Loucy (cell line): ENCODE results near the gene DCX.

Experiments used
- H2AFZ ChIP-seq: fragments of 200-600 bp; sonication (generic); 2 replicates; pipeline ENCODE4 v1.6.0; 2016; ENCODE audit warnings: antibody characterized with exemption, mild to moderate bottlenecking, low read length, moderate library complexity
- H3F3A ChIP-seq: fragments of 200-600 bp; 2 replicates; pipeline ENCODE4 v1.6.0; 2016; ENCODE audit warnings: antibody characterized with exemption, low read depth, mild to moderate bottlenecking
- H3K27me3 ChIP-seq: fragments of 200-600 bp; sonication (generic); 2 replicates; pipeline ENCODE4 v1.6.1; 2014; ENCODE audit warnings: low read length, mild to moderate bottlenecking; ENCODE audit not compliant: insufficient read depth, poor library complexity, severe bottlenecking
- H3K36me3 ChIP-seq: fragments of 200-600 bp; sonication (generic); 2 replicates; pipeline ENCODE4 v1.6.1; 2016; ENCODE audit warnings: low read length; ENCODE audit not compliant: insufficient read depth
- H3K4me1 ChIP-seq: fragments of 200-600 bp; sonication (generic); 2 replicates; pipeline ENCODE4 v1.5.1; 2014; ENCODE audit warnings: low read length, mild to moderate bottlenecking; ENCODE audit not compliant: insufficient read depth, poor library complexity, severe bottlenecking
- H3K4me2 ChIP-seq: fragments of 200-600 bp; sonication (generic); 2 replicates; pipeline ENCODE4 v1.6.0; 2014; ENCODE audit warnings: antibody characterized with exemption, low read length, low read depth, mild to moderate bottlenecking; ENCODE audit not compliant: poor library complexity, severe bottlenecking
- H3K4me3 ChIP-seq: fragments of 200-600 bp; sonication (generic); 2 replicates; pipeline ENCODE4 v1.5.1; 2014; ENCODE audit warnings: low read length, mild to moderate bottlenecking, mixed read lengths; ENCODE audit not compliant: poor library complexity, severe bottlenecking
- H3K79me2 ChIP-seq: fragments of 200-600 bp; sonication (generic); 2 replicates; pipeline ENCODE4 v1.6.1; 2014; ENCODE audit warnings: low read length; ENCODE audit not compliant: insufficient read depth
- H3K9ac ChIP-seq: fragments of 200-600 bp; sonication (generic); 2 replicates; pipeline ENCODE4 v1.6.0; 2014; ENCODE audit warnings: mild to moderate bottlenecking, low read depth, low read length, moderate library complexity; ENCODE audit not compliant: poor library complexity, severe bottlenecking
- H3K9me2 ChIP-seq: fragments of 200-600 bp; sonication (generic); replicated peaks from 2 replicates; pipeline ENCODE4 v1.6.1; 2016; ENCODE audit warnings: low read depth, low read length, mixed read lengths
- H3K9me3 ChIP-seq: fragments of 200-600 bp; sonication (generic); 2 replicates; pipeline ENCODE4 v1.6.1; 2014; ENCODE audit warnings: mild to moderate bottlenecking, antibody characterized with exemption, low read length, low read depth; ENCODE audit not compliant: insufficient read depth
- H4K20me1 ChIP-seq: fragments of 200-600 bp; sonication (generic); 2 replicates; pipeline ENCODE4 v1.6.0; 2014; ENCODE audit warnings: antibody characterized with exemption, low read length, mild to moderate bottlenecking; ENCODE audit not compliant: insufficient read depth, poor library complexity, severe bottlenecking
- CTCF ChIP-seq: fragments of 200-600 bp; sonication (generic); conservative IDR thresholded peaks from 2 replicates; pipeline ENCODE4 v1.5.1; 2014; ENCODE audit warnings: mild to moderate bottlenecking, antibody characterized with exemption, low read length
- EZH2phosphoT487 ChIP-seq: fragments of 200-600 bp; IDR thresholded peaks from 2 replicates; pipeline ENCODE4 v1.6.1; 2018; ENCODE audit warnings: antibody characterized with exemption, mild to moderate bottlenecking, moderate library complexity, borderline replicate concordance

The DCX gene

DNA sequence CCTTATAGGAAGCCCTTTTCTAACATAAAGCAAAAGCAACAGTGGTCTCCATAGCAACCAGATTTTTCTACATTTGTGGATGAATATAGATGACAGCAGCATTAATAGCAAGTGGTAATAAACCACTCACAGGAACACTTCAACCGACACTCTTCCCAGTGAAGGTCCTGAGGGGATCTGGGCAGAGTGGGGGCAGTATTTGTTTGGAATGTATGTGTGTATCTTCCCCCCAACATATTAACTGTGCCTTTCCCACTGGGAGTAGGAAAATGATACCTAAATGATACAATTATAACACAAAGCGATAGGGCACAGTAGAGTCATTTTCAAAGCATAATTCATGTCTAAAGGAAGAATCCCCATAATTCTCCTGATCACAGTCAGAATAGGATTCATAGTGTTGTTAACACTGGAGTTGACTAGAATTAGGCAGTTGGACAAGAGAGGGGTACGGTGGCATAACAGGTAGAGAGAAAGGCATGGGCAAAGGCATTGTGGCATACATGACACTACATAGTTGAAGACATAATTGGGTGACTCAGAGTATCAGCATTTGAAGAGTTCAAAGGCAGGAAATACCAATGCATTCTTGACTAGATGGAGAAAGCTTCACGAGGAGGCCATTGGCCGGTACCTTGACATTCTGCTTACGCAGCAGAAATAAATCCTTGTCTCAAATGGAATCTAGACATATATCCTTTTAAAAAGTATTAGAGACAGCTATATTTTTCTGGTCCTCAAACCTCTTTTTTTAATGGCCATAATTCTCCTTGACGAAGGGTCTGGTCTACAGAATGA is 156.9 kb downstream of the DCX start:
- no peaks in the 10 kb centered on the region for H3K79me2 ChIP-seq
- H3K9ac ChIP-seq, result no peak overlapping the region
- TF ChIP-seq CTCF (no peak), EZH2phosphoT487 (no peak)
- H3K36me3 ChIP-seq, result no peaks in the 10 kb centered on the region
- no peaks in the 10 kb centered on the region for H3K27me3 ChIP-seq
- H3K9me3 ChIP-seq, result no peaks in the 10 kb centered on the region
- no peak overlapping the region for H3K4me3 ChIP-seq
- no peak overlapping the region for H2AFZ ChIP-seq
- H4K20me1 ChIP-seq, result no peaks in the 10 kb centered on the region
- no peaks in the 10 kb centered on the region for H3F3A ChIP-seq
- no peak overlapping the region for H3K4me2 ChIP-seq
- H3K9me2 ChIP-seq, result no peaks in the 10 kb centered on the region
- H3K4me1 ChIP-seq, result no peaks in the 10 kb centered on the region

- H3K9me3 ChIP-seq, result no peaks in the 10 kb centered on the region
- no peak overlapping the region for H3K9ac ChIP-seq
- no peaks in the 10 kb centered on the region for H3K36me3 ChIP-seq
- H3K27me3 ChIP-seq, result no peaks in the 10 kb centered on the region
- H3K4me1 ChIP-seq, result no peaks in the 10 kb centered on the region
- no peaks in the 10 kb centered on the region for H3K9me2 ChIP-seq
- TF ChIP-seq EZH2phosphoT487 (no peak), CTCF (peak; percentile 63)
- H3K4me3 ChIP-seq, result no peak overlapping the region
- no peaks in the 10 kb centered on the region for H4K20me1 ChIP-seq
- no peak overlapping the region for H3K4me2 ChIP-seq
- H3F3A ChIP-seq, result no peaks in the 10 kb centered on the region
- H3K79me2 ChIP-seq, result no peaks in the 10 kb centered on the region
- no peak overlapping the region for H2AFZ ChIP-seq
Measured at GRCh38 chrX:111244235-111244750, 167.7 kb downstream of the DCX start.
